Measurements from ENCODE around the gene LIPH. TPM values are rescaled to one million over a fixed set of nuclear protein-coding genes. Genes with fewer than 3 reads are reported as not detected.

The LIPH gene
- polyA plus RNA-seq, 1 donor from 2014 or later: 0.05 TPM

- Histone ChIP-seq H4K20me1 (ENCODE audit: insufficient read depth) (no peaks in the 10 kb centered on the region), H3K27me3 (ENCODE audit: insufficient read depth, low read depth, low read length) (no peaks in the 10 kb centered on the region), H3K79me2 (replicated peaks; ENCODE audit: insufficient read depth, low read length) (peaks cover 22% of the 10 kb centered on the region), H3K36me3 (ENCODE audit: insufficient read depth, low read length) (no peaks in the 10 kb centered on the region), H2AFZ (ENCODE audit: low read depth, low read length) (no peak overlapping the region), H3K4me2 (ENCODE audit: low read length) (no peak overlapping the region), H3K9ac (ENCODE audit: low read length) (no peak overlapping the region), H3K9me3 (ENCODE audit: low read length) (no peaks in the 10 kb centered on the region), H3K4me3 (ENCODE audit: low read length) (no peak overlapping the region), H3K9me2 (ENCODE audit: insufficient read depth, low read length) (no peaks in the 10 kb centered on the region), H3K27ac (ENCODE audit: low read length) (no peak overlapping the region), H3F3A (ENCODE audit: insufficient read depth, low read length, poor library complexity, severe bottlenecking) (no peaks in the 10 kb centered on the region)
- TF ChIP-seq REST (IDR thresholded peaks at IDR 0.05; ENCODE audit: borderline replicate concordance) (no peak), CTCF (IDR thresholded peaks at IDR 0.05; ENCODE audit: poor library complexity, severe bottlenecking) (no peak), POLR2AphosphoS5 (IDR thresholded peaks at IDR 0.05) (no peak), EZH2 (IDR thresholded peaks at IDR 0.05; ENCODE audit: borderline replicate concordance, insufficient read depth, low read length, poor library complexity, severe bottlenecking) (no peak), RAD21 (conservative IDR thresholded peaks at IDR 0.05) (no peak), EP300 (conservative IDR thresholded peaks at IDR 0.05; ENCODE audit: poor library complexity, severe bottlenecking) (no peak), SMC3 (conservative IDR thresholded peaks at IDR 0.05; ENCODE audit: poor library complexity) (no peak), MXI1 (conservative IDR thresholded peaks at IDR 0.05; ENCODE audit: poor library complexity, severe bottlenecking) (no peak), TAF1 (IDR thresholded peaks at IDR 0.05; ENCODE audit: low read depth) (no peak)
These were observed 32.3 kb upstream of the LIPH start for GRCh38 chr3:185584686-185585085.

GRCh38 chr3:185583925-185584324 lies 31.5 kb upstream of the LIPH start:
- H3K9me3 ChIP-seq (ENCODE audit: low read length): no peaks in the 10 kb centered on the region
- TF ChIP-seq RAD21 (conservative IDR thresholded peaks at IDR 0.05): no peak
- TF ChIP-seq EZH2 (IDR thresholded peaks at IDR 0.05; ENCODE audit: borderline replicate concordance, insufficient read depth, low read length, poor library complexity, severe bottlenecking): no peak
- no peak for TF ChIP-seq SMC3 (conservative IDR thresholded peaks at IDR 0.05; ENCODE audit: poor library complexity)
- no peak for TF ChIP-seq CTCF (IDR thresholded peaks at IDR 0.05; ENCODE audit: poor library complexity, severe bottlenecking)
- no peak for TF ChIP-seq MXI1 (conservative IDR thresholded peaks at IDR 0.05; ENCODE audit: poor library complexity, severe bottlenecking)
- no peak for TF ChIP-seq TAF1 (IDR thresholded peaks at IDR 0.05; ENCODE audit: low read depth)
- no peak for TF ChIP-seq EP300 (conservative IDR thresholded peaks at IDR 0.05; ENCODE audit: poor library complexity, severe bottlenecking)
- no peak for TF ChIP-seq POLR2AphosphoS5 (IDR thresholded peaks at IDR 0.05)
- no peak for TF ChIP-seq REST (IDR thresholded peaks at IDR 0.05; ENCODE audit: borderline replicate concordance)
- H3K27me3 ChIP-seq (ENCODE audit: insufficient read depth, low read depth, low read length): no peaks in the 10 kb centered on the region
- H4K20me1 ChIP-seq (ENCODE audit: insufficient read depth): no peaks in the 10 kb centered on the region
- no peak overlapping the region for H3K4me2 ChIP-seq (ENCODE audit: low read length)
- no peak overlapping the region for H3K4me3 ChIP-seq (ENCODE audit: low read length)
- no peaks in the 10 kb centered on the region for H3F3A ChIP-seq (ENCODE audit: insufficient read depth, low read length, poor library complexity, severe bottlenecking)
- no peaks in the 10 kb centered on the region for H3K9me2 ChIP-seq (ENCODE audit: insufficient read depth, low read length)
- H3K79me2 ChIP-seq (replicated peaks; ENCODE audit: insufficient read depth, low read length): peaks cover 14% of the 10 kb centered on the region
- no peaks in the 10 kb centered on the region for H3K36me3 ChIP-seq (ENCODE audit: insufficient read depth, low read length)
- no peak overlapping the region for H2AFZ ChIP-seq (ENCODE audit: low read depth, low read length)
- no peak overlapping the region for H3K9ac ChIP-seq (ENCODE audit: low read length)
- H3K27ac ChIP-seq (ENCODE audit: low read length): no peak overlapping the region

Measured in neural cell (in vitro differentiated cells).